Testis (tissue), 2 donors: ENCODE data around the gene PCDHA13.
"Not testable (repeated sequence)": the region's sequence is repeated elsewhere in the genome, so short reads cannot be mapped to it uniquely, and the experiment has no call there.

ENCODE experiments used
- POLR2A ChIP-seq: fragments of 450-650 bp; IDR thresholded peaks from one replicate; pipeline ENCODE4 v1.6.1; 2017; ENCODE audit warnings: antibody characterized with exemption, mild to moderate bottlenecking, moderate library complexity
- TF ChIP-seq, protein P1 (sequence below), 3 experiments: fragments of 450-650 bp in 2 of 3; fragments of 200-600 bp in 1 of 3; sonication (generic) in 1 of 3; IDR thresholded peaks; one replicate each; pipeline ENCODE4 v1.5.1; 2016 to 2019; ENCODE audit warnings: antibody characterized with exemption in 3 of 3, mild to moderate bottlenecking in 2 of 3, moderate library complexity in 1 of 3

DNA sequence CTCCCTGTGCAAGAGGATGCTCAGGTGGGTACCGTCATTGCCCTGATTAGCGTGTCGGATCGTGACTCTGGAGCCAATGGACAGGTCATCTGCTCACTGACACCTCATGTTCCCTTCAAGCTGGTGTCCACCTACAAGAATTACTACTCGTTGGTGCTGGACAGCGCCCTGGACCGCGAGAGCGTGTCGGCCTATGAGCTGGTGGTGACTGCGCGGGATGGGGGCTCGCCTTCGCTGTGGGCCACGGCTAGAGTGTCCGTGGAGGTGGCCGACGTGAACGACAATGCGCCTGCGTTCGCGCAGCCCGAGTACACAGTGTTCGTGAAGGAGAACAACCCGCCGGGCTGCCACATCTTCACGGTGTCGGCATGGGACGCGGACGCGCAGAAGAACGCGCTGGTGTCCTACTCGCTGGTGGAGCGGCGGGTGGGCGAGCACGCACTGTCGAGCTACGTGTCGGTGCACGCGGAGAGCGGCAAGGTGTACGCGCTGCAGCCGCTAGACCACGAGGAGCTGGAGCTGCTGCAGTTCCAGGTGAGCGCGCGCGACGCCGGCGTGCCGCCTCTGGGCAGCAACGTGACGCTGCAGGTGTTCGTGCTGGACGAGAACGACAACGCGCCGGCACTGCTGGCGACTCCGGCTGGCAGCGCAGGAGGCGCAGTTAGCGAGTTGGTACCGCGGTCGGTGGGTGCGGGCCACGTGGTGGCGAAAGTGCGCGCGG is 5.2 kb upstream of the PCDHA13 start:
- TF ChIP-seq, protein P1, sequence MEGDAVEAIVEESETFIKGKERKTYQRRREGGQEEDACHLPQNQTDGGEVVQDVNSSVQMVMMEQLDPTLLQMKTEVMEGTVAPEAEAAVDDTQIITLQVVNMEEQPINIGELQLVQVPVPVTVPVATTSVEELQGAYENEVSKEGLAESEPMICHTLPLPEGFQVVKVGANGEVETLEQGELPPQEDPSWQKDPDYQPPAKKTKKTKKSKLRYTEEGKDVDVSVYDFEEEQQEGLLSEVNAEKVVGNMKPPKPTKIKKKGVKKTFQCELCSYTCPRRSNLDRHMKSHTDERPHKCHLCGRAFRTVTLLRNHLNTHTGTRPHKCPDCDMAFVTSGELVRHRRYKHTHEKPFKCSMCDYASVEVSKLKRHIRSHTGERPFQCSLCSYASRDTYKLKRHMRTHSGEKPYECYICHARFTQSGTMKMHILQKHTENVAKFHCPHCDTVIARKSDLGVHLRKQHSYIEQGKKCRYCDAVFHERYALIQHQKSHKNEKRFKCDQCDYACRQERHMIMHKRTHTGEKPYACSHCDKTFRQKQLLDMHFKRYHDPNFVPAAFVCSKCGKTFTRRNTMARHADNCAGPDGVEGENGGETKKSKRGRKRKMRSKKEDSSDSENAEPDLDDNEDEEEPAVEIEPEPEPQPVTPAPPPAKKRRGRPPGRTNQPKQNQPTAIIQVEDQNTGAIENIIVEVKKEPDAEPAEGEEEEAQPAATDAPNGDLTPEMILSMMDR (IDR thresholded peaks at IDR 0.05), result not testable (repeated sequence)
- not testable (repeated sequence) for TF ChIP-seq POLR2A
